ENCODE measurements around the gene IGF1R.

The IGF1R gene

DNA sequence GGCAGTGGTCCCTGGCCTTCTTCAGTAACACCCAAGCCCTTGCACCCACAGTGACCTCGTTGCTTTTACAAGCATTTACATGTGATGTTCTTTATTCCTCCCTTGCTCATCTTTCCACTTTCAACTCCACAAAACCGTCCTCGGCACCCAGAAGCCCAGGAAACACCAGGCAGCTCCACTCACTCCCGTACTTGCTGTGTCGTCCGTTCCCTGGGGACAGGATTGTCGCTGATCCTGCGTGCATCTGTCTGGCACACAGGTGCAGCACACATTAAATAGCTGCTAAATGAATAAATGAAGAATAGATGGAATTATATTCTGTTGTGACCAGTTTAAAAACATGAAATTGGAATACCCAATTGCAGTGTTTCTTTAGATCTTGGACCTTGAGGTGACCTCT, 239.6 kb downstream of the IGF1R start:
- no peak for DNase-seq (ENCODE audit: low read depth in 2 of 2)

DNA sequence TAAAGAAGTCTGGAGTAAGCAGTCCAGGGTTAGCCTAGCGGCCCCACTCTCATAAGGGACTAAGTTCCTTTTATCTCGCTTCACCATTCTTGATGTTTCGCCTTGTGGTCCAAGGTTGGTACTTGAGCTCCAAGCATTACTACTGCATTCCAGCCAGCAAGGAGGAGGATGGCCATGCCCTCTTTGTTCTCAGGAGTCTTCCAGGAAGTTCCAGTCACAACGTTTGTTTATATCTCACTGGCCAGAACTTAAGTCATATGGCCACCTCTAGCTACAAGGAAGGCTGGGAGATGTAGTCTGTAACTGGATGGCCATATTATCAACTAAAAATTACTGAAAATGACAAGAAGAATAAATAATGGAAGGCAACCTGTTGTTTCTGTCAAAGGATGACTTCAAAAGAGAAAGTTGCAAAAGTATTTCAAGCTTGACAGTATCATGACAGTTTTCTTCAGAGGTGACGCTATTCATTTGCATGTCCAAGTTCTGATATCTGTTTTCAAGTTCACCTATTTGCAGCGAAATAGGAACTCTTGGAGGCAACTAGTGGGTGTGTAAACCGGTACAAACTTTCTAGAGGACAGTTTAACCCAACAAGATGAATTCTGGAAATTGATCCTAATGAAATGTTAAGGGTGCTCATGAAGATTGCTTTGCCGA, 240.6 kb downstream of the IGF1R start:
- DNase-seq (ENCODE audit: low read depth in 2 of 2): no peak

DNA sequence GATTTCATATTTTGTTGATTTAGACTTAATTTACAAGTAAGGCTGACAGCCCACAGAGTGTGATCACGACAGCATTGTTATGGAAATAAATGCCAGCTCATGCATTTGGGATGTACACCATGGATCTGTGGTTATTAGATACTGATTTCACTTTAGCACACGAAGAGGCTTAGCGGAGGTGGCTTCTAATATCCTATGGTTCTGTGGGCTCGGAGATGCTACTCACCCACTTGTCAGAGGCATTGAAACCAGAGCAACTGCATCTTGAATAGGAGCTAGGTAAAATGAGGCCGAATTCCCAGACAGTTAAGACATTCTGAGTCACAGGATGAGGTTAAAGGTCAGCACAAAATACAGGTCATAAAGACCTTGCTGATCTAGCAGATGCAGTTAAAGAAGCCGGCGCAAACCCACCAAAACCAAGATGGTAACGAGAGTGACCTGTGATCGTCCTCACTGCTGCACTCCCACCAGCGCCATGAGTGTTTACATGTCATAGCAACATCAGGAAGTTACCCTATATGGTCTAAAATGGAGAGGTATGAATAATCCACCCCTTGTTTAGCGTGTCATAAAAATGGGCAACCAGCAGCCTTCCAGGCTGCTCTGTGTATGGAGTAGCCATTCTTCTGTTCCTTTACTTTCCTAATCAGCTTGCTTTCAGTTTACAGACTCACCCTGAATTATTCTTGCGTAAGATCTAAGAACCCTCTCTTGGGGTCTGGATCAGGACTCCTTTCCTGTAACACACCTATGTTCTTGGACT, 241.8 kb downstream of the IGF1R start:
- DNase-seq (ENCODE audit: low read depth in 2 of 2): no peak

DNA sequence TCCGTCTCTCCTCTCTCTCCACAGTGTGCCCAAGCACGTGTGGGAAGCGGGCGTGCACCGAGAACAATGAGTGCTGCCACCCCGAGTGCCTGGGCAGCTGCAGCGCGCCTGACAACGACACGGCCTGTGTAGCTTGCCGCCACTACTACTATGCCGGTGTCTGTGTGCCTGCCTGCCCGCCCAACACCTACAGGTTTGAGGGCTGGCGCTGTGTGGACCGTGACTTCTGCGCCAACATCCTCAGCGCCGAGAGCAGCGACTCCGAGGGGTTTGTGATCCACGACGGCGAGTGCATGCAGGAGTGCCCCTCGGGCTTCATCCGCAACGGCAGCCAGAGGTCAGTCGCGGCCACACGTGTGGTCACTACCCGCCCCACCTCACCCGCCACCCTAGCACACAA, 243.0 kb downstream of the IGF1R start:
- DNase-seq (ENCODE audit: low read depth in 2 of 2): no peak

DNA sequence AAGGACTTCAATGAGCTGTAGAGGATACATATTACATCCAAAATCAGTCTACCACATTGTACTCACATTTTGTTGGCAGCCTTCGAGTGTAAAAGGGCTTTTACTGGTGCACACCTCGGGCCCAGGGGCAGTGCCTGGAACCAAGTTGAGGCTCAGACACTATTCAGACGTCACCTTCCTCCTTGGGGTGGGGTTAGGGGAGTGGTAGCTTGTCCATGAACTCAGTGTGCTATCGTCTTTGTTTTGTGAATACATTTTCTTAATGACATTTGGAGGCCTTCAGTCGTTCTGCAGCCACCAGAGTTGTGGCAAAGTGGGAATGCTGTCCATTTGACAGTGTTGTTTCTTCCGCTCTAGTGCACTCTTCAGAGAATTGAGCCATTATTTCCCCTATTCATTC, 245.1 kb downstream of the IGF1R start:
- no peak for DNase-seq (ENCODE audit: low read depth in 2 of 2)

DNA sequence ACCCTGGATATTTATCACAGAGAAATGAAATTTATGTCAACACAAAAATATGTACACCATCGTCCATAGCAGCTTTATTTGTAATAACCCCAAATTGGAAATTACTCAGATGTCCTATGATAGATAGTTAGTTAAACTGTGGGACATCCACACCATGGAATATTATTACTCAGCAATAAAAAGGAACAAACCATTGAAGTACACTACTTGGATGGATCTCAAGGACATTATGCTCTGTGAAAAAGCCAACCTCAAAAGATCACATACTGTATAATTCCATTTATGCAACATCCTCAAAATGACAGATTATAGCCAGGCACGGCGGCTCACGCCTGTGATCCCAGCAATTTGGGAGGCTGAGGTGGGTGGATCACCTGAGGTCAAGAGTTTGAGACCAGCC, 246.0 kb downstream of the IGF1R start:
- no peak for DNase-seq (ENCODE audit: low read depth in 2 of 2)

DNA sequence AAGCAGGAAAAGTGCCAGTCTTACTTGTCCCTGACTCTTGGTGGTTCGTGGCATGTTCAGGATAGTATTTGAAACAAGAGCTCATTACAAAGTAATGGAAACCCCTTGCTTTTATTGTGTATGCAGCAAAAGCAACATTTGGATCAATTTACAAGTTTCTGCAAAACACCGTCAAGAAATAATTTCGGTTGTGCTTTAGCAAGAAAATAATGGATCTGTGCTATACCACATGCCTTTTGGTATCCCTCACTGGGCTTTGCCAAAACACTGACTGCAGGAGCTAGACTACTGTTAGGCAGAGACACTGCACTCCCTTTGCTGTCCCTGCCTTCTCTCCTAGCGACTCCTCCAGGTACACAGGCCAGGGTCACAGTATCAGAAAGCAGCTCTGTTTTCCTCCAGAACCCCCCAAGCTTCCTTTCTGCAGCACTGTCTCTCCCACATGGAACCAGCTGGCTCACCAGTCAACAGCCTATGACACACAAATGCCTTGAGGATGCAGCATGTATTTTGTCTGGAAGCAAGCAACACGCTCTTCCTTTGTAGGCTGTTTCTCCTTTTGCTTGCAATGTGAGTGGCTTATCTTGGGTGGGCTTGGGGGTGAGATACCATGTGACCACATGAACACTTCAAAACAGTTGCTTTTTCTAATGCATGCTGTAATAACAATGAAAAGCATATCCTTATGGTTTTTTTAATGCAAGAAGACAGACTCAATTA, 247.8 kb downstream of the IGF1R start:
- no peak for DNase-seq (ENCODE audit: low read depth in 2 of 2)

DNA sequence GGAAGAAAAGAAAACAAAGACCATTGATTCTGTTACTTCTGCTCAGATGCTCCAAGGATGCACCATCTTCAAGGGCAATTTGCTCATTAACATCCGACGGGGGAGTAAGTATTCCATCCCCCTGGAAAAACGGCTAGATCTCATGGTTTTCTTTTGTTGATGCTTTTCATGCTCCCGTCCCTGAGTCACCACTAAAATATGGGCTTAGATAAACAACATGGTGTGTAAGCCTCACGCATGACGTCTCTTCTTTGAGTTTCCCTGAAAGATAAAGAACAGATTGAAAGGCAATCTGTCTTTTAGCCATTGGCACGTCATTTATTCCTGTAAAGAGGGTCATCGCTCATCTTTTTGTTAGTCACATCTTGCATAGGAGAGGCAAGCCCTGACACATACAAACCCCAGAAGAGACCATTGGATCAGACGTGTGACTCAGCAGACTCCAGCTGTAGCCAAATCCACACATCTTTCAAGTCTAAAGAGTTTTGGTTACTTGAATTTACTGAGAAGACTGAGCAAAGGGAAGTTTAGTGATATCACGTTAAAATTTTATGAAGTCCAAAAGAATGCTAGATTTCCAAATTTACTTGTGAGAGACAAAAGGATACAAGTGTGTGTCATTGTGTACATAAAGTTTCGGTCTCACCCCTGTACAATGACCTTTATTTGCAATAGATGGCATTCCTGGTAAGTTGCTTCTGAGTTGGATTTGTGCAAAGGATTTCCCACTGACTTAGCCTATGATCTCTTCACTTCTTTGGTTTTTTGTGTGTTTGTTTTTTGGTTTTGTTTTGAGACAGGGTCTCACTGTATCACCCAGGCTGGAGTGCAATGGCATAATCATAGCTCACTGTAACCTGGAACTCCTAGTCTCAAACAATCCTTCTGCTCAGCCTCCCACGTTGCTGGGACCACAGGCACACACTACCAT, 248.7 kb downstream of the IGF1R start:
- DNase-seq (ENCODE audit: low read depth in 2 of 2): no peak

DNA sequence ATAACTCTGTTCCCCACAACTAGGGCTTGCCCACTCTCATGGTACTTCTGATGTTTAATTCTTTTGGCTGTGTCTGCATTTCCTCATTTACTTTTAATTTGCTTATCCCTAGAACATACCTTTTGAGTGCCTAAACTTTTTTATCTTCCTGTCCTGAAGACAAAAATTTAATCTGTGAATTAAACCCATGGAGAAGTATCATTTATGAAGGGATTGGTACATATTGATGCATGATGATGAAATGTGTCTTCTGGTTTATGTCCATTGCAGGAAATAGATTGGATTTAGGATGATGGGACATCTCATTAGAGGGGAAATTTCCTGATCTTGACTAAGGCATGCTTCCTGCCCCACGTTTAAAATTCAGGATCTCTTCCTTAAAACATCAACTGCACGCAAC, 249.8 kb downstream of the IGF1R start:
- no peak for DNase-seq (ENCODE audit: low read depth in 2 of 2)

DNA sequence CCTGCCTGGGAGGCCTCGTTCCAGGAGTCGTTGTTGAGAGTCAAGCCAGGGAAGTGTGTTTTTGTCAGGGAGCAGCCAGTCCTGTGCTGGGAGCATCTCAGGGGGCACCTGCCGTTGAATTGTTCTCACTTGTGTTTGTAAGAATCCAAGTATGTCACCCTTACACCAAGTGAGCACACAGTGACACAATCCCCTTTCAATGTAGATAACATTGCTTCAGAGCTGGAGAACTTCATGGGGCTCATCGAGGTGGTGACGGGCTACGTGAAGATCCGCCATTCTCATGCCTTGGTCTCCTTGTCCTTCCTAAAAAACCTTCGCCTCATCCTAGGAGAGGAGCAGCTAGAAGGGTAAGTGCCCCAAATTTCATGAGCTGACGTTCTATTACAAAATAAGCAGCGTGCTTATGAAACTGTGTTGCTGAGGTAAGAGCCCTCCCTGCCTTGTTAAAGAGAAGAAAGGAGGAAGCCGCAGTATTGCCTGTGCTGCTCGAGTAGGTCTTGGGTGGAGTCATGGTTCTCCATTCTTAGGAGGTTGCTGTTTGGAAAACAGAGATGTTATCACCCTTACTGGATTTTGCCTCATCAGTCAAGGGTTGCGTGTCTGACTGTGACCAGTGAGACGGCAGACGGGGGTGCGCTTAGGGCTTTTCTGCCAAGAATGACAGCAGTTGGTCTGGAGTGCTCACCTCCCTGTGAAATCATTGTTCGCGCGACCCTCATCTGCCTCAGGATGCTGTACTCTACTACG, 251.1 kb downstream of the IGF1R start:
- DNase-seq (ENCODE audit: low read depth in 2 of 2): no peak

DNA sequence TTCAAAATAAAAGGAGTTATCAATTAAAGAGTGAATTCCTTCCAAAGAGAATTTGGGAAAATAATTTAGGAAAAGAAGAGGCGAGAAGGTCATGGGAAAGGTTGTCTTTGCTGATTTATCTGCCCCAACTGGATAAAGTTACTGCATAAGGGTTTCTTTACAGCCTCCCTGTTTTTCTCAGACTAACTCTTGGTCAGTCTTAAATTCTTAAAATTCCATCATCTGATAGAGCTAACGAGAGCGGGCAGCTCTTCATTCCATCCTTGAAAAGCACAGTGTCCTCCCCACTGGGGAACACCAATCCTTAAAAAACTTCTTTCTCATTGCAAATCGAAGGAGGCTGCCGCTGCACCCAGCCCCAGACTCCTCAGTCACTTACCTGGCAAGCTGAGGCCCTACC, 252.0 kb downstream of the IGF1R start:
- no peak for DNase-seq (ENCODE audit: low read depth in 2 of 2)

DNA sequence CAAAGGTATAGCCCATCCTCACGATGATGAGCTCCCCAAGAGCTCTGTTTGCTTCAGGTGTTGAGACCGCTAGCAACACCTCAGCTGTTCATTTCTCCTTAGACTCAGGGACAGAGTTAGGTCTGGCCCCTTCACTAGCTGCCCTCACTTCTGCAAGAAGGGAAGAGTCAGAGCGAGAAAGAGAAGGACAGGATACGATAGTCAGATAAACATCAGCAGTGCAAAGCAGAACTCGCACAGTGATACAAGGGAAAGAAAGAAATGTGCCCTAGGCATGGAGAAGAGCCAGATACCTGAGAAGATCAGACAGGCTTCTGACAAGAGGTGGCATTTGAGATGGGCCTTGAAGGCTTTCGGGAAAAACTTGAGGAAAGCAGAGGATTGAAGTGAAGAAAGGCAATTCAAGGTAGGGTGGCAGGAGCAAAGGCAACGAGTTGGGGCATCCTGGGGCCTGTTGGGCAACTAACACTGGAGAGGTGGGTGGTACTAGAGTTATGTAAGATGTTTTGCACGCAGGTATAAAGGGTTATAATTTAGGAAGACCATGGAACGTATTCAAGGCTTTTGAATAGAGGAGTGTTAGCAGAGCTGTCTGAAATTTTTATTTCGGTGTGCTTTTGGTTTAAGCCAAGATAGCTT, 253.2 kb downstream of the IGF1R start:
- no peak for DNase-seq (ENCODE audit: low read depth in 2 of 2)

DNA sequence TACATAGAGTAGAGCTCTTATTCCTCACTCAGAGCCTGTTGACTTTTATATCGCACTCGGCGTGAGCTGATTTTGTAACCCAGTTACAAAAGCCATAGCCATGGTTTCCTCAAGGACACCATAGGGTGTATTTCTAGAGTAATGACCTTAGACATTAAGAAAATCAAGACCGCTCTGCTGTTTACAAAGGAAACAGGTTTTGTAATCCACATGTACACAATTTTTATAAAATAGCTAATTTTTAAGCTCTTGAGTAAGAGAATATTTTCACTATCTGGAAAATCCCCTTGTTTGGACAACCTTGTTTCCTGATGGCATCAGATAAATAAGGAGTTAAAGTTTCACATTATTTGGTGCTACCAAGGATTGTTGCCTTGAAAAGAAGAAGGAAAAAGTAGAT, 254.6 kb downstream of the IGF1R start:
- DNase-seq (ENCODE audit: low read depth in 2 of 2): no peak

DNA sequence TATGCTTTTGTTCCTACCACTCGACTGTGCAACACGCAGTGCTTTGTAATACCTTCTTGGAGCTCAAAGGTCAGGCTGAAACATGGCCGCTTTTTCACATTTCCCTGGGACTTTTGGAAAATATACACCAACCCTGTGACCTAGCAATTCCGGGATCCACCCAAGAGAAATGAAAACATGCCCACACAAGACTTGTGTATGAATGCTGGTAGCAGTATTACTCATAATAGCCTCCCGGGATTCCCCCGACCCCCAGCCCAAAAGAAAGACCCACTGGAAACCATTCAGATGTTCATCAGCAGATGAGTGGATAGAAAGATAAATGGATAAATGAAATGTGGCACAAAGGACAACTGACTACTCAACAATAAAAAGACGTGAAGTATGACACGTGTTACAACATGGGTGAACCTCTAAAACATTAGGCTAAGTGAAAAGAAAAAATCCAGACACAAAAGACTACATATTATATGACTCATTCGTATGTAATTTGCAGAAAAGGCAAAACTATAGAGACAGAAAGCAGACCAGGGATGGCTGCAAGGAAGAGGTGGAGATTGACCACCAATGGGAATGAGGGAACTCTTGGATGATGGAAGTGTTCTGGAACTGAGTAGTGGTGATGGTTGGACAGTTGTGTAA, 255.2 kb downstream of the IGF1R start:
- DNase-seq (ENCODE audit: low read depth in 2 of 2): no peak

DNA sequence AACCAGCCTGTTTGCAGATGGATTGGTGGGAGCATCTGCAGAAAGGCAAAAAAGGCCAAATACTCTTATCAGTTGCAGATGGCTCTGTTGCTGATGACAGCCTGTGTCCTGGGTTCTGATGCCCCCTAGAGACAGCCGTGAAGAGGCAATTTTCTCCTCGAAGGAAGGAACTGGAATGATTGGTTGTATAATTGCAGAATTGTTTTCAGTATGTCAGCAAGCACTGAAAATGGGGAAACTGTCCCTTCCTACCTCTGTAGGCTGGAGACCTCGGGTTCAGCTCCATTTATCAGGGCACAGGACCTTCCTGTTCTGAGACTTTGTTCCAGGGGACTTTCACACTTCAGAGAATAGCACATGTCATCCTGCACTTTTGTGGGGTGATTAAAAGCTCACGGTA, 256.2 kb downstream of the IGF1R start:
- no peak for DNase-seq (ENCODE audit: low read depth in 2 of 2)

DNA sequence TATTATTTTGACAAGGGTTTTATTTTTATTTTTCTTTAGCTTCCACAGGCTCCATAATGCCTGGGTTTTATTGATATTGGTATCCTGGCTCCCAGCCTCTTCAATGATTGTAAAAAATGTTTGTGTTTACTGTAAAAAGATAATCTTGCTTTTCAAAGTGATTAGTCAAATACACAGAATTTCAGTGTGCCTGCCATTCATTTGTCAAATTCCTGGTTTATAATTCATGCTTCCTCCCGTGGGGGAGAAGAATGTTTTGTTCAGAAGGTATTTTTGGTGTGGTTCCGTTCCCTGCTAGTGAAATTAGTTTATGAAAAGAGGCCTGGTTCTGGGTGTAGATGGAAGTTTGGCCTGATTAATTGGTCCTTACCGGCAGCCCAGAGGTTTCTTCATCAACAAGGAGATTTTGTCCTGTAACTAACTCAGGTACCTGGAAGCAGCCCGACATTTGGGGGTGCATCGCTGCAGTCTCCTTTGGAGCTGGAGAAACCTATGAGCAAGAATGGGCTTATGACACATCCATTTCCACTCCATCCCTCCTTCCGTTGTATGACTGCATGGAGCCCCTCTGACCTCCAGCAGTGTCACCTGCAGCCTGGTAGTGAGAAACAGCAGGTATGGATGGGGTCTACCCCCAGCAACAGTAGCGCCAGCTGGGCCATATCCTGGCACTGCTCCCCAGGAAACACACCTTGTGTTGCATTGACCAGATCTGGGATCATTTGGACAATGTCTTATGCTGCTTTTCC, 257.8 kb downstream of the IGF1R start:
- DNase-seq (ENCODE audit: low read depth in 2 of 2): no peak

DNA sequence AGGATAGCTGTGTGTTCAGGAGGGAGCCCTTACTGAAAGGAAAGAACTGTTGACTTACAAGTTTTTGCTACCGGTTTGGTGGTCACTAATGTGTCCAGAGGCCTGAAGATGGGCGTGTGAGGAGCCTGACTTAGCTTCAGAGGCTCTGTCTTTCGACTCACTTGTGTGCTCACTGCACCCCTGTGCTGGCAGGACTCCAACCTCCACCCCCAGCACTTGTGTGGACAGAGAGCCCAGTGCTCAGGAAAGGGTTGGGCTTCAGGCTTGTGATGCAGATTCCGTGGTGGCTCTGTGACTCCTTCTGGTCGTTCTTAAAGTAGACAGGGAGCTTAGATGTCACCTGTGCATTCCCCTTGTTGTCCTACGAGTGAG, 258.4 kb downstream of the IGF1R start:
- DNase-seq (ENCODE audit: low read depth in 2 of 2): no peak

DNA sequence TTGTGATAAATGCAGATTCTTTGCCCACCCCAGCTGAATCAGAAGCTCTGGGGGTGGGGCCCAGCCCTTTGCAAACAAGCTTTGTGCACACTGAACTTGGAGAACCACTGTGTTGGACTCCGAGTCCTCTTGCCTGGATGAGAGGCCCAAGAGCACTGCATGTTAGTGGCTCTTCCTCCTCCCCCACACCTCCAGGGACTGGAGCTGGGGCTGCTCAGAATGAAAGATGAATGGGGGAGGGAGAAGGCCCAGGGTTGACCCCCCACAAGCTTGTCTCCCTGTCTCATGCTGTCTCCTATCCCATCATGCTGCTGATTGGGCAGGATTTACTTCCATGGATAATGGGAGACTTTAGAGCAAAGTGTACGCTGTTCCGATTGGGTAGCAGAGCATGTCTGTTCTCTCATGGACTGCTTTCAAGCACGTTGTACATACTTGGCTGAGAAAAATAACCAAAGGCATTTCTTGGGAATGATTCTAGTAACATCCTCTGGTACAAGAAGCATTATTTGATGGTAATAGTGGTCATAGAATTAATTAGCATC, 259.7 kb downstream of the IGF1R start:
- no peak for DNase-seq (ENCODE audit: low read depth in 2 of 2)

Data from stimulated activated CD4-positive, alpha-beta T cell treated with anti-CD3 and anti-CD28 coated beads, Interleukin-12 subunit alpha, Interleukin-12 subunit beta, amount 100 ng/mL, for 24 hours (primary cell).